Measurements from ENCODE around the gene CRADD. TPM values are rescaled to one million over a fixed set of nuclear protein-coding genes. Genes with fewer than 3 reads are reported as not detected.
"Not testable (repeated sequence)": the region's sequence is repeated elsewhere in the genome, so short reads cannot be mapped to it uniquely, and the experiment has no call there.

CRADD gene
- total RNA-seq, 1 experiment from 2014 or later, result 14.3 TPM

- Histone ChIP-seq H3K4me3 (no peak overlapping the region), H3K36me3 (no peaks in the 10 kb centered on the region), H3K27ac (no peak overlapping the region), H3K9me3 (replicated peaks) (no peaks in the 10 kb centered on the region), H3K4me1 (replicated peaks) (peaks cover 9% of the 10 kb centered on the region), H3K27me3 (replicated peaks) (no peaks in the 10 kb centered on the region)
- DNase-seq (ENCODE audit: low read depth in 1 of 2, low spot score in 2 of 2), result no peak
Measured at GRCh38 chr12:93767524-93767863, 90.3 kb downstream of the CRADD start.

GRCh38 chr12:93772003-93772700 is 95.0 kb downstream of the CRADD start:
- no peak for DNase-seq (ENCODE audit: low read depth in 1 of 2, low spot score in 2 of 2)
- no peak overlapping the region for H3K4me3 ChIP-seq
- H3K36me3 ChIP-seq, result no peaks in the 10 kb centered on the region
- no peaks in the 10 kb centered on the region for H3K9me3 ChIP-seq (replicated peaks)
- H3K27me3 ChIP-seq (replicated peaks), result no peaks in the 10 kb centered on the region
- peaks cover 14% of the 10 kb centered on the region for H3K4me1 ChIP-seq (replicated peaks)
- H3K27ac ChIP-seq, result no peak overlapping the region

GRCh38 chr12:93773122-93773871 is 96.1 kb downstream of the CRADD start:
- Histone ChIP-seq H3K4me3 (no peak overlapping the region), H3K36me3 (no peaks in the 10 kb centered on the region), H3K27me3 (replicated peaks) (no peaks in the 10 kb centered on the region), H3K9me3 (replicated peaks) (no peaks in the 10 kb centered on the region), H3K27ac (no peak overlapping the region), H3K4me1 (replicated peaks) (peaks cover 22% of the 10 kb centered on the region)
- no peak for DNase-seq (ENCODE audit: low read depth in 1 of 2, low spot score in 2 of 2)

- no peaks in the 10 kb centered on the region for H3K36me3 ChIP-seq
- H3K9me3 ChIP-seq (replicated peaks), result no peaks in the 10 kb centered on the region
- H3K27me3 ChIP-seq (replicated peaks), result no peaks in the 10 kb centered on the region
- peak in 1 of 2 experiments; percentile 48 for DNase-seq (ENCODE audit: low read depth in 1 of 2, low spot score in 2 of 2)
- H3K27ac ChIP-seq, result peak overlapping the region; percentile 89
- H3K4me1 ChIP-seq (replicated peaks), result peaks cover 49% of the 10 kb centered on the region
- no peak overlapping the region for H3K4me3 ChIP-seq
Measured at GRCh38 chr12:93776581-93777018, 99.4 kb downstream of the CRADD start.

GRCh38 chr12:93777254-93777653 is 100.1 kb downstream of the CRADD start:
- H3K4me1 ChIP-seq (replicated peaks), result peaks cover 49% of the 10 kb centered on the region
- peak overlapping the region; percentile 89 for H3K27ac ChIP-seq
- no peaks in the 10 kb centered on the region for H3K36me3 ChIP-seq
- DNase-seq (ENCODE audit: low read depth in 1 of 2, low spot score in 2 of 2), result peak in 1 of 2 experiments; percentile 16
- H3K27me3 ChIP-seq (replicated peaks), result no peaks in the 10 kb centered on the region
- H3K9me3 ChIP-seq (replicated peaks), result no peaks in the 10 kb centered on the region
- no peak overlapping the region for H3K4me3 ChIP-seq

- no peak overlapping the region for H3K4me3 ChIP-seq
- no peaks in the 10 kb centered on the region for H3K27me3 ChIP-seq (replicated peaks)
- H3K36me3 ChIP-seq, result no peaks in the 10 kb centered on the region
- peaks cover 49% of the 10 kb centered on the region for H3K4me1 ChIP-seq (replicated peaks)
- H3K9me3 ChIP-seq (replicated peaks), result no peaks in the 10 kb centered on the region
- DNase-seq (ENCODE audit: low read depth in 1 of 2, low spot score in 2 of 2), result peak; percentile 64 to 79
- peak overlapping the region; percentile 89 for H3K27ac ChIP-seq
Measured at GRCh38 chr12:93778306-93778705, 101.1 kb downstream of the CRADD start.

GRCh38 chr12:93778766-93779165 is 101.6 kb downstream of the CRADD start:
- no peaks in the 10 kb centered on the region for H3K36me3 ChIP-seq
- no peak overlapping the region for H3K4me3 ChIP-seq
- H3K27me3 ChIP-seq (replicated peaks), result no peaks in the 10 kb centered on the region
- H3K9me3 ChIP-seq (replicated peaks), result no peaks in the 10 kb centered on the region
- no peak for DNase-seq (ENCODE audit: low read depth in 1 of 2, low spot score in 2 of 2)
- peaks cover 53% of the 10 kb centered on the region for H3K4me1 ChIP-seq (replicated peaks)
- H3K27ac ChIP-seq, result peak overlapping the region; percentile 89

- Histone ChIP-seq H3K4me3 (no peak overlapping the region), H3K36me3 (no peaks in the 10 kb centered on the region), H3K27ac (peak overlapping the region; percentile 89), H3K9me3 (replicated peaks) (no peaks in the 10 kb centered on the region), H3K27me3 (replicated peaks) (no peaks in the 10 kb centered on the region), H3K4me1 (replicated peaks) (peaks cover 67% of the 10 kb centered on the region)
- peak in 1 of 2 experiments; percentile 70 for DNase-seq (ENCODE audit: low read depth in 1 of 2, low spot score in 2 of 2)
Measured at GRCh38 chr12:93780101-93780641, 103.0 kb downstream of the CRADD start.

- Histone ChIP-seq H3K27ac (peak overlapping the region; percentile 89), H3K4me1 (replicated peaks) (peaks cover 74% of the 10 kb centered on the region)
- DNase-seq (ENCODE audit: low read depth in 1 of 2, low spot score in 2 of 2); H3K27me3 ChIP-seq (replicated peaks); H3K9me3 ChIP-seq (replicated peaks); H3K36me3 ChIP-seq; H3K4me3 ChIP-seq: not testable (repeated sequence)
Measured at GRCh38 chr12:93780886-93781285, 103.7 kb downstream of the CRADD start.

GRCh38 chr12:93781961-93782360 is 104.8 kb downstream of the CRADD start:
- H3K9me3 ChIP-seq (replicated peaks); H3K36me3 ChIP-seq; H3K27ac ChIP-seq; H3K4me3 ChIP-seq; DNase-seq (ENCODE audit: low read depth in 1 of 2, low spot score in 2 of 2); H3K27me3 ChIP-seq (replicated peaks): not testable (repeated sequence)
- peaks cover 76% of the 10 kb centered on the region for H3K4me1 ChIP-seq (replicated peaks)

- peaks cover 72% of the 10 kb centered on the region for H3K4me1 ChIP-seq (replicated peaks)
- H3K36me3 ChIP-seq, result no peaks in the 10 kb centered on the region
- no peak overlapping the region for H3K27ac ChIP-seq
- no peak for DNase-seq (ENCODE audit: low read depth in 1 of 2, low spot score in 2 of 2)
- no peaks in the 10 kb centered on the region for H3K27me3 ChIP-seq (replicated peaks)
- no peak overlapping the region for H3K4me3 ChIP-seq
- no peaks in the 10 kb centered on the region for H3K9me3 ChIP-seq (replicated peaks)
Measured at GRCh38 chr12:93782853-93783252, 105.7 kb downstream of the CRADD start.

- H3K9me3 ChIP-seq (replicated peaks), result no peaks in the 10 kb centered on the region
- peaks cover 62% of the 10 kb centered on the region for H3K4me1 ChIP-seq (replicated peaks)
Measured at GRCh38 chr12:93783832-93784231, 106.7 kb downstream of the CRADD start.

GRCh38 chr12:93784339-93785086 is 107.3 kb downstream of the CRADD start:
- DNase-seq (ENCODE audit: low read depth in 1 of 2, low spot score in 2 of 2), result peak in 1 of 2 experiments; percentile 60

More at GRCh38 chr12:93783832-93784231, 106.7 kb downstream of the CRADD start:
- DNase-seq (ENCODE audit: low read depth in 1 of 2, low spot score in 2 of 2), result no peak
- Histone ChIP-seq H3K36me3 (no peaks in the 10 kb centered on the region), H3K4me3 (no peak overlapping the region), H3K27ac (peak overlapping the region; percentile 91), H3K27me3 (replicated peaks) (no peaks in the 10 kb centered on the region)

More at GRCh38 chr12:93784339-93785086, 107.3 kb downstream of the CRADD start:
- no peaks in the 10 kb centered on the region for H3K36me3 ChIP-seq
- H3K4me1 ChIP-seq (replicated peaks), result peaks cover 55% of the 10 kb centered on the region
- H3K27ac ChIP-seq, result peak overlapping the region; percentile 91
- no peaks in the 10 kb centered on the region for H3K27me3 ChIP-seq (replicated peaks)
- no peaks in the 10 kb centered on the region for H3K9me3 ChIP-seq (replicated peaks)
- no peak overlapping the region for H3K4me3 ChIP-seq

Data from SJSA1 (cell line).